SK-N-SH (cell line): ENCODE results near the gene HEPN1. TPM values are rescaled to one million over a fixed set of nuclear protein-coding genes. Genes with fewer than 3 reads are reported as not detected.

ENCODE experiments used
- CTCF ChIA-PET: fragments of 300-600, 350-600 bp; formaldehyde crosslinking; extraction: SDS; loops from one replicate; lab custom pipeline; 2021; lab: Yijun Ruan, JAX
- POLR2A ChIA-PET: fragments of 350-600 bp; sonication (Branson Sonifier 250); formaldehyde crosslinking; extraction: SDS; loops from one replicate; lab custom pipeline; 2020; ENCODE audit warnings: antibody characterized with exemption, inconsistent platforms; lab: Yijun Ruan, JAX
- DNase-seq: peaks from one replicate; pipeline ENCODE4 v3.0.0; 2012
- H2AFZ ChIP-seq: fragments of 200-600 bp; sonication (generic); 2 replicates; pipeline ENCODE4 v1.8.1; 2016; ENCODE audit warnings: antibody characterized with exemption, mild to moderate bottlenecking, low read depth
- H3F3A ChIP-seq: fragments of 200-600 bp; sonication (generic); replicated peaks from 2 replicates; pipeline ENCODE3; 2016; ENCODE audit warnings: antibody characterized with exemption, mild to moderate bottlenecking; ENCODE audit not compliant: insufficient read depth
- H3K27ac ChIP-seq, 2 experiments: fragments of 200-500 bp in 1 of 2; fragments of 200-600 bp in 1 of 2; sonication (Bioruptor generic) in 1 of 2; sonication (generic), shearing (Covaris generic) in 1 of 2; 2 replicates each; pipeline versions ENCODE4 v1.5.1 to v1.6.1; 2014 to 2016; ENCODE audit warnings: low read depth in 2 of 2, inconsistent platforms in 1 of 2, low read length in 1 of 2, mild to moderate bottlenecking in 1 of 2, mixed read lengths in 1 of 2
- H3K27me3 ChIP-seq: fragments of 200-600 bp; sonication (generic), shearing (Covaris generic); 2 replicates; pipeline ENCODE4 v1.6.1; 2016; ENCODE audit warnings: mixed run types; ENCODE audit not compliant: insufficient read depth
- H3K36me3 ChIP-seq, 2 experiments: fragments of 200-500 bp in 1 of 2; fragments of 200-600 bp in 1 of 2; sonication (Bioruptor generic) in 1 of 2; sonication (generic) in 1 of 2; replicated peaks in 1 of 2; 2 replicates each; pipeline versions ENCODE3 to v1.5.1; 2014 to 2016; ENCODE audit warnings: low read length in 1 of 2, mild to moderate bottlenecking in 1 of 2; ENCODE audit not compliant: insufficient read depth in 2 of 2, control insufficient read depth in 1 of 2
- H3K4me1 ChIP-seq, 2 experiments: fragments of 200-500 bp in 1 of 2; fragments of 200-600 bp in 1 of 2; sonication (Bioruptor generic) in 1 of 2; sonication (generic), shearing (Covaris generic) in 1 of 2; 2 replicates each; pipeline versions ENCODE4 v1.5.1 to v1.6.1; 2014 to 2016; ENCODE audit warnings: low read depth in 1 of 2, low read length in 1 of 2, mixed run types in 1 of 2; ENCODE audit not compliant: insufficient read depth in 2 of 2, control insufficient read depth in 1 of 2
- H3K4me2 ChIP-seq: fragments of 200-600 bp; sonication (generic), shearing (Covaris generic); 2 replicates; pipeline ENCODE4 v1.6.1; 2017; ENCODE audit warnings: mixed run types
- H3K4me3 ChIP-seq, 2 experiments: fragments of 200-500 bp in 1 of 2; fragments of 200-600 bp in 1 of 2; sonication (Bioruptor generic) in 1 of 2; sonication (generic), shearing (Covaris generic) in 1 of 2; 2 replicates each; pipeline versions ENCODE4 v1.5.1 to v1.8.1; 2014 to 2016; ENCODE audit warnings: low read depth in 2 of 2, inconsistent platforms in 1 of 2, low read length in 1 of 2, mild to moderate bottlenecking in 1 of 2, mixed read lengths in 1 of 2, moderate library complexity in 1 of 2
- H3K79me2 ChIP-seq: fragments of 200-600 bp; sonication (generic); 2 replicates; pipeline ENCODE4 v1.8.1; 2017; ENCODE audit warnings: mild to moderate bottlenecking; ENCODE audit not compliant: insufficient read depth
- H3K9ac ChIP-seq: fragments of 200-600 bp; sonication (generic); 2 replicates; pipeline ENCODE4 v1.6.1; 2017; ENCODE audit warnings: mixed run types
- H3K9me2 ChIP-seq: fragments of 200-600 bp; sonication (generic); 2 replicates; pipeline ENCODE4 v1.6.1; 2017; ENCODE audit warnings: mixed run types
- H3K9me3 ChIP-seq: fragments of 200-600 bp; sonication (generic); 2 replicates; pipeline ENCODE4 v1.6.1; 2017; ENCODE audit warnings: mixed run types, mild to moderate bottlenecking, moderate library complexity
- H4K20me1 ChIP-seq: fragments of 200-600 bp; sonication (generic); 2 replicates; pipeline ENCODE4 v1.6.1; 2017; ENCODE audit warnings: mild to moderate bottlenecking, mixed run types; ENCODE audit not compliant: insufficient read depth
- CTCF ChIP-seq: fragments of 200-600 bp; sonication (generic); IDR thresholded peaks from 2 replicates; pipeline ENCODE4 v1.6.1; 2017; ENCODE audit warnings: antibody characterized with exemption, mild to moderate bottlenecking, moderate library complexity
- ELF1 ChIP-seq: IDR thresholded peaks from 2 replicates; pipeline ENCODE4 v1.4.0; 2012
- EZH2phosphoT487 ChIP-seq: fragments of 200-600 bp; sonication (generic); IDR thresholded peaks from 2 replicates; pipeline ENCODE4 v1.6.1; 2017; ENCODE audit warnings: low read depth, mixed run types, mild to moderate bottlenecking, antibody characterized with exemption, moderate library complexity, borderline replicate concordance
- FOSL2 ChIP-seq: IDR thresholded peaks from 2 replicates; pipeline ENCODE4 v1.4.0; 2012; ENCODE audit warnings: low read depth, mild to moderate bottlenecking, moderate library complexity, borderline replicate concordance
- FOXJ3 ChIP-seq: sonication (generic); formaldehyde crosslinking; IDR thresholded peaks from 2 replicates; pipeline ENCODE4 v1.5.1; 2020; ENCODE audit warnings: mild to moderate bottlenecking, missing genetic modification reagents
- MAX ChIP-seq: IDR thresholded peaks from 2 replicates; pipeline ENCODE4 v1.4.0; 2012; ENCODE audit warnings: low read depth
- MEF2A ChIP-seq: IDR thresholded peaks from 2 replicates; pipeline ENCODE4 v1.4.0; 2012; ENCODE audit warnings: low read depth, borderline replicate concordance
- NRF1 ChIP-seq: IDR thresholded peaks from 2 replicates; pipeline ENCODE4 v1.6.1; 2012; ENCODE audit warnings: low read depth, mild to moderate bottlenecking, low read length
- PBX3 ChIP-seq: IDR thresholded peaks from 2 replicates; pipeline ENCODE4; 2012
- RCOR1 ChIP-seq: fragments of 150-350 bp; IDR thresholded peaks from 2 replicates; pipeline ENCODE4 v1.6.1; 2017; ENCODE audit warnings: antibody characterized with exemption, low read length
- RFX5 ChIP-seq: IDR thresholded peaks from 2 replicates; pipeline ENCODE4 v1.6.1; 2012; ENCODE audit warnings: mild to moderate bottlenecking, improper control_type of control experiment, low read length
- SIN3A ChIP-seq: IDR thresholded peaks from 2 replicates; pipeline ENCODE4 v1.6.1; 2012; ENCODE audit warnings: low read depth, mild to moderate bottlenecking, low read length, moderate library complexity, borderline replicate concordance
- SMC3 ChIP-seq: IDR thresholded peaks from 2 replicates; pipeline ENCODE4 v1.6.1; 2012; ENCODE audit warnings: low read depth, low read length, improper control_type of control experiment
- TAF1 ChIP-seq: IDR thresholded peaks from 2 replicates; pipeline ENCODE4 v1.6.1; 2012; ENCODE audit warnings: low read depth, mild to moderate bottlenecking, low read length, moderate library complexity, borderline replicate concordance
- TCF12 ChIP-seq: IDR thresholded peaks from 2 replicates; pipeline ENCODE4 v1.4.0; 2012
- TEAD4 ChIP-seq: IDR thresholded peaks from 2 replicates; pipeline ENCODE4 v1.4.0; 2012; ENCODE audit warnings: mild to moderate bottlenecking, borderline replicate concordance; ENCODE audit not compliant: insufficient read depth
- USF1 ChIP-seq: IDR thresholded peaks from 2 replicates; pipeline ENCODE4 v1.4.0; 2012; ENCODE audit warnings: low read depth, borderline replicate concordance
- USF2 ChIP-seq: fragments of 150-350 bp; IDR thresholded peaks from 2 replicates; pipeline ENCODE4 v1.6.1; 2017; ENCODE audit warnings: antibody characterized with exemption, low read length, low read depth, borderline replicate concordance
- ZBTB33 ChIP-seq: IDR thresholded peaks from 2 replicates; pipeline ENCODE4 v1.4.0; 2012; ENCODE audit warnings: low read depth, borderline replicate concordance
- WGBS: methylation state at CpG from one replicate; pipeline ENCODE4 v1.1.6; 2017; ENCODE audit warnings: low lambda C conversion rate; 5-methylcytosine and 5-hydroxymethylcytosine counted together
- polyA plus RNA-seq, 3 experiments: library from polyadenylated mRNA; depleted of rRNA; stranded (reverse); fragments of >200 nt; gene quantifications; 2 replicates each; pipeline ENCODE4 v1.2.3, GENCODE V29; 2012

Gene HEPN1
- polyA plus RNA-seq, 1 of the 3 experiments (the other 2 are of a cell fraction) = not detected

GRCh38 chr11:124954590-124954955 lies 35.5 kb downstream of the HEPN1 start:
- POLR2A ChIA-PET = interaction anchor here (1.0 to 2.3 kb wide), 3 partner anchors 75 to 154 kb away, joined by 3 to 15 read pairs (median 4); partner anchors contain the start of gene MSANTD2
- H3F3A ChIP-seq = no peaks in the 10 kb centered on the region
- TF ChIP-seq EZH2phosphoT487 = no peak
- no peak for TF ChIP-seq USF2
- no peak for TF ChIP-seq TAF1
- TF ChIP-seq CTCF = no peak
- TF ChIP-seq TCF12 = no peak
- TF ChIP-seq SMC3 = no peak
- no peak for TF ChIP-seq ELF1
- no peak for TF ChIP-seq TEAD4
- no peak for TF ChIP-seq PBX3
- no peak for TF ChIP-seq RFX5
- no peak for TF ChIP-seq FOXJ3 (CRISPR knock-in tag)
- TF ChIP-seq NRF1 = no peak
- no peak for TF ChIP-seq RCOR1
- TF ChIP-seq ZBTB33 = no peak
- TF ChIP-seq MEF2A = no peak
- no peak for TF ChIP-seq USF1
- TF ChIP-seq FOSL2 = no peak
- TF ChIP-seq MAX = no peak
- no peak for TF ChIP-seq SIN3A
- TF ChIP-seq, all 33 proteins: peak for 0
- CTCF ChIA-PET = interaction anchor here (0.6 to 2.7 kb wide), 4 partner anchors 11 to 450 kb away, joined by 3 to 16 read pairs (median 4); partner anchors contain the start of gene HEPACAM
- Histone ChIP-seq H3K9me2 (no peaks in the 10 kb centered on the region), H3K27ac (peak overlapping the region; percentile 42 to 65), H4K20me1 (no peaks in the 10 kb centered on the region), H3K4me1 (peaks cover 6 to 7% of the 10 kb centered on the region in 2 experiments; a peak in 3 of 4 replicates), H3K4me2 (peak overlapping the region; percentile 82), H3K9me3 (no peaks in the 10 kb centered on the region), H3K36me3 (no peaks in the 10 kb centered on the region), H3K79me2 (peaks cover 5% of the 10 kb centered on the region; the same call in 1 of the 2 replicates), H3K4me3 (peak overlapping the region; percentile 84 to 86), H3K27me3 (no peaks in the 10 kb centered on the region), H3K9ac (peak overlapping the region; percentile 80), H2AFZ (peak overlapping the region; percentile 99)
- no peak for DNase-seq
- 11% methylated on average over 6 of the region's 6 CpGs for WGBS
